OCI-LY7 (cell line): Measurements from ENCODE around the gene PPM1N.

Experiments used
- EZH2phosphoT487 ChIP-seq: fragments of 200-600 bp; sonication (generic); IDR thresholded peaks from 2 replicates; pipeline ENCODE4 v1.6.1; 2018; ENCODE audit warnings: low read depth, borderline replicate concordance, mild to moderate bottlenecking, mixed run types, antibody characterized with exemption, low read length, moderate library complexity, mixed read lengths
- TF ChIP-seq, protein P1 (sequence below): fragments of 200-600 bp; sonication (generic); conservative IDR thresholded peaks from 2 replicates; pipeline ENCODE4 v1.5.1; 2014; ENCODE audit warnings: mild to moderate bottlenecking, antibody characterized with exemption, low read length, moderate library complexity, mixed read lengths

DNA sequence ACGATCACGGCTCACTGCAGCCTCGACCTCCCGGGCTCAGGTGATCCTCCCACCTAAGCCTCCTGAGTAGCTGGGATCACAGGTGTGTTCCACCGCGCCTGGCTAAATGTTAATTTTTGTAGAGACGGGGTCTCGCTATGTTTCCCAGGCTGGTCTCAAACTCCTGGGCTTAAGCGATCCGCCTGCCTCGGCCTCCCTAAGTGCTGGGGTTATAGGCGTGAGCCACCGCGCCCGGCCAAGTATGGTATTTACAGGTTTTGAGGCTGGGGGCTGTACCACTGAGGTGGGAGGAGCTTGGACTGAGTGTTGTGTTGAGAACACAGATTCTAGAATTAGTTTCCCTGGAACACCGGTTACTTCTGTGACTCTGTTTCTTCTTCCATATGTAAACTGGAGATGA is 452 bp upstream of the PPM1N start:
- TF ChIP-seq, protein P1, sequence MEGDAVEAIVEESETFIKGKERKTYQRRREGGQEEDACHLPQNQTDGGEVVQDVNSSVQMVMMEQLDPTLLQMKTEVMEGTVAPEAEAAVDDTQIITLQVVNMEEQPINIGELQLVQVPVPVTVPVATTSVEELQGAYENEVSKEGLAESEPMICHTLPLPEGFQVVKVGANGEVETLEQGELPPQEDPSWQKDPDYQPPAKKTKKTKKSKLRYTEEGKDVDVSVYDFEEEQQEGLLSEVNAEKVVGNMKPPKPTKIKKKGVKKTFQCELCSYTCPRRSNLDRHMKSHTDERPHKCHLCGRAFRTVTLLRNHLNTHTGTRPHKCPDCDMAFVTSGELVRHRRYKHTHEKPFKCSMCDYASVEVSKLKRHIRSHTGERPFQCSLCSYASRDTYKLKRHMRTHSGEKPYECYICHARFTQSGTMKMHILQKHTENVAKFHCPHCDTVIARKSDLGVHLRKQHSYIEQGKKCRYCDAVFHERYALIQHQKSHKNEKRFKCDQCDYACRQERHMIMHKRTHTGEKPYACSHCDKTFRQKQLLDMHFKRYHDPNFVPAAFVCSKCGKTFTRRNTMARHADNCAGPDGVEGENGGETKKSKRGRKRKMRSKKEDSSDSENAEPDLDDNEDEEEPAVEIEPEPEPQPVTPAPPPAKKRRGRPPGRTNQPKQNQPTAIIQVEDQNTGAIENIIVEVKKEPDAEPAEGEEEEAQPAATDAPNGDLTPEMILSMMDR = no peak
- TF ChIP-seq EZH2phosphoT487 = no peak
